Measurements from ENCODE around the gene GPR157.

GRCh38 chr1:9052272-9053049 lies 76.4 kb downstream of the GPR157 start:
- no peak for TF ChIP-seq CTCF (IDR thresholded peaks at IDR 0.05)
- no peak for TF ChIP-seq EZH2phosphoT487 (IDR thresholded peaks at IDR 0.05)
- TF ChIP-seq EZH2 (IDR thresholded peaks at IDR 0.05), result no peak
